ENCODE data around the gene ERBB3.

The ERBB3 gene

DNA sequence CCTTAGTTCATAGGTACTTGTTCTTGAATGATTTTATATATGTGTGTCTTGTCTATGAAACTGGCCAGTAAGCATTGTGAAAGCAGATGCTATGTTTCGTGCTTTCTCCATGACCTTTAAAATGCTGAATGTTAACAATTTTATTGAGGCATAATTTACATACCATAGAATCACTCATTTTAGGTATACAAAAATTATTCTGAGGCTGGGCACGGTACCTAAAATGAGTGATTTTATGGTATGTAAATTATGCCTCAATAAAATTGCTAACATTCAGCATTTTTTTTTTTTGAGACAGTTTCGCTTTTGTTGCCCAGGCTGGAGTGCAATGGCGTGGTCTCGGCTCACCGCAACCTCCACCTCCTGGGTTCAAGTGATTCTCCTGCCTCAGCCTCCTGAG lies 54.9 kb downstream of the ERBB3 start:
- DNase-seq (ENCODE audit: low read depth): no peak

DNA sequence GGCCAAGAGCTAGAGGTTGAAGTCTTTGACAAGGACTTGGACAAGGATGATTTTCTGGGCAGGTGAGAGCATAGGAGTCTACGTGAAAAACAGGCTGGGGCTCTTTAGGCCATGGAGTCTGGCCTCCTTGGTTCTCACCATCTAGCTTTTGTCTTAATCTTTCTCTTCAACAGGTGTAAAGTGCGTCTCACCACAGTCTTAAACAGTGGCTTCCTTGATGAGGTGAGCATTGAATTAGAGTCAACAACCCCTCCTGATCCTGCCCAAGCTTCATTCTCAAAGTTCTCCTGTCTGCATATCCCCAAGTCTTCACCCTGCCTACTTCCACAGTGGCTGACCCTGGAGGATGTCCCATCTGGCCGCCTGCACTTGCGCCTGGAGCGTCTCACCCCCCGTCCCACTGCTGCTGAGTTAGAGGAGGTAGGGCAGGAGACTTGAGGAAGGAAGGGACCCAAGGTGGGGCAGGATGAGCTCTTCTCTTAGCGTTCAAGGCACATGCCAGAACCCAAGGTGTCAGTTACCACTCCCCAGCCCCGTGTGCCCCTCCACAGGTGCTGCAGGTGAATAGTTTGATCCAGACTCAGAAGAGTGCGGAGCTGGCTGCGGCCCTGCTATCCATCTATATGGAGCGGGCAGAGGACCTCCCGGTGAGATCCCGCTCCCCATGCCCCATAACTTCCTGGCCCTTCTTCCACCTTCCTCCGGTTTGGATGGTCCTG lies 58.0 kb downstream of the ERBB3 start:
- no peak for DNase-seq (ENCODE audit: low read depth)

DNA sequence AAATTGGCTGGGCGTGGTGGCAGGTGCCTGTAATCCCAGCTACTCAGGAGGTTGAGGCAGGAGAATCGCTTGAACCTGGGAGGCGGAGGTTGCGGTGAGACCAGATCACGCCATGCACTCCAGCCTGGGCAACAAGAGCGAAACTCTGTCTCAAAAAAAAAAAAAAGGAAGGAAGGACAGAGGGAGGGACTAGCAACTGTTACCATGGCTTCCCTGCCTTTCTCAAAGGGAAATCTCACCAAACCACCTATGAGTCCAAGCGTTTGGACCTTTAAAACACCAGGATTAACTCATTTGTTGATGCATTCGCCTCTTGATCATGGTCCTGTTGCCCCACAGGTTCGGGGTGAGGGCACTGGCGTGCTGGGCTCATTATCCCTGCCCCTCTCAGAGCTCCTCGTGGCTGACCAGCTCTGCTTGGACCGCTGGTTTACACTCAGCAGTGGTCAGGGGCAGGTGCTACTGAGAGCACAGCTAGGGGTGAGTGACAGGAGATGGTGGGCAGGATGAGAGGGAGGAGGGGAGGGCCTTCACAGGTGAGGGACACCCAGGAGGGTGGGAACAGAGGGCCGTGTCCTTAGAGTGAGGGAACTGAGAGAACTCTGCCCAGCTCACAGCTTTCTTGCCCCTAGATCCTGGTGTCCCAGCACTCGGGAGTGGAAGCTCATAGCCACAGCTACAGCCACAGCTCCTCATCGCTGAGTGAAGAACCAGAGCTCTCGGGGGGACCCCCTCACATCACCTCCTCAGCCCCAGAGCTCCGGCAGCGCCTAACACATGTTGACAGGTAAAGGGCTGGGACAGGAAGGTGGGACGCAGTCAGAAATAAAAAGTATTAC lies 62.2 kb downstream of the ERBB3 start:
- no peak for DNase-seq (ENCODE audit: low read depth)

DNA sequence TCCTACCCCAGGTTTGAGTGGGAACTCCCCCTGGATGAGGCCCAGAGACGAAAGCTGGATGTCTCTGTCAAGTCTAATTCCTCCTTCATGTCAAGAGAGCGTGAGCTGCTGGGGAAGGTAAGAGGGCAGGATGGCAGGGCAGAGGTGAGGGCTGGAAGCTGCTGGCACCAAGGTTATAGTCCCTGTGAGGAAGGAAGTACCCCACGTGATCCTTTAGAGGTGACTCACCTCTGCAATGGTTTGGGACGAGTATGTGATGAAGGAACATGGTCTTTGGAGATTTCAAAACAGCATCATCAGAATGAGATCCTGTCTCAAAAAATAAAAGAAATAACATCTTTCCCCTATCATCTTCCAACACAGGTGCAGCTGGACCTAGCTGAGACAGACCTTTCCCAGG lies 63.3 kb downstream of the ERBB3 start:
- DNase-seq (ENCODE audit: low read depth): no peak

GRCh38 chr12:56143870-56144269 lies 63.9 kb downstream of the ERBB3 start:
- DNase-seq (ENCODE audit: low read depth): no peak

DNA sequence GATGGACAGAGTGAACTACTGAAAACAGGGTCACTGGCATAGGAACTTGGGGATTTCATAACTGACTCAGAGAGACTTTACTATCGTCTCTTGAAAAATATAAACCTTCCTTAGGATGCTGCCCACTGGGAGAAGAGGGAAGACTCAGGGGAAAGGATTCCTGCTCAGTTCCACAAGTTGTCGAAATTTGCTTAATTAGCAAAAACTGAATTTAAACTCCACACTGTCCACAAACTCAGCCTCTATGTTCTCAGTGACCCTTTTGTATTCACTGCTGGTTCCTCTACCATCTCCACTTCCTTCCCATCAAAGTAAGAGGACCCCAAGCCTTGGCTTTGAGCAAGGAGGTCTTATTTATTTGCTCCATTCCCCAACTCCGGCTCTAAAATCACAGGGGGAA lies 65.3 kb downstream of the ERBB3 start:
- DNase-seq (ENCODE audit: low read depth): no peak

DNA sequence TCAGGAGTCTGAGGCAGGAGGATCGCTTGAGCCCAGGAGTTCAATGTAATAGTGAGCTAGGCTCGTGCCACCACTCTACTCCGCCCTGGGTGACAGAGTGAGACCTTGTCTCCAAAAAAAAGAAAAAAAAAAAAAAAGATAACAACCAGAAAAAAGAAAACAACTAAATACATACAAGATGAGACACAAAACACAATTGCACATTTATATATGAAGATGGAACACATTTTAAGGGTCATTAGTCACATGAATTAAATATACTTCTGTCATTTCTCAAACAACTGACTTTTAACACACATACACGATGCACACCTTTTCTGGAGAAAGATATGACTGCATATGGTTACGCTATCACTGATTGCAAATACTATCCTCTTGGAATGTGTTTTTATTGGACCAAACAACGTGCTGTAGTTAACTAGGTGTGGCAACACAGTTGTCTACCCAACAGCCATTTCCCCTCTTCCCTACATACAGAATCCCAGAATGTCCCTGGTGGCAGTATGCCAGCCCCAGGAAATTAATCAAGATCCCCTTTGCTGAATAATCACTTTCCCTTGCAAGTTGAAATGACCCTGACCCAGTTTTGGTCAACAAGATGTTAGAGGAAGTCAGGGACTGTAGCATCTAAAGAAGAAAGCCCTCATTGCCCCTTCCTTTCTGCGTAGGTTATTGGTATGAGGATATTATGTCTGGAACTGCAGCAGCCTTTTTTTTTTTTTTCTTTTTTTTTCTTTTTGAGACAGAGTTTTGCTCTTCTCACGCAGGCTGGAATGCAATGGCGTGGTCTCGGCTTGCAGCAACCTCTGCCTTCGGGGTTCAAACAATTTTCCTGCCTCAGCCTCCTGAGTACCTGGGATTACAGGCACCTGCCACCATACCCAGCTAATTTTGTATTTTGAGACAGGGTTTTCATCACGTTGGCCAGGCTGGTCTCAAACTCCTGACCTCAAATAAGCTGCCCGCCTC lies 66.8 kb downstream of the ERBB3 start:
- no peak for DNase-seq (ENCODE audit: low read depth)

- DNase-seq (ENCODE audit: low read depth): no peak
Observed at GRCh38 chr12:56150563-56150962, 70.6 kb downstream of the ERBB3 start.

DNA sequence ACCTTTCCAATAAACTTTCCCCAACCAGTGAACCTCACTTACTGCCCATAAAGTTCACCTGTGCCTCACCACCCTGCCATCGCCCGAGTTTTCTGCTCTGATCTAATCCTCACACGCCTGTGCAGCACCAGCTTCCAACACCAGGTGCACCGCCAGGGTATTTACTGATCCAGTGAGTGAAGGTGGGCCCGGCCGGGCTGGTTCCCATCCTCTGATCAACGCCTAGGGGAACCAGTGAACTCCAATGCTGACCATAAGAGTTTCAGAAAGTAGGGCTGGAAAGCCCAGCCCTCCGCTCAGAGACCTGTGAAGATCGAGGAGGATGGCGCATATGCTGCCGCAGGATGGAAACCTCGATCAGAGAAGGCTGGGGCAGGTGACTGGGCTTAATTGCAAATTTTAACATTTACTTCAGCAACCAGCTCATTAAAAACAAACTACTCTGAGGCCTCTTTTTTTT lies 71.7 kb downstream of the ERBB3 start:
- DNase-seq (ENCODE audit: low read depth): peak; percentile 55

DNA sequence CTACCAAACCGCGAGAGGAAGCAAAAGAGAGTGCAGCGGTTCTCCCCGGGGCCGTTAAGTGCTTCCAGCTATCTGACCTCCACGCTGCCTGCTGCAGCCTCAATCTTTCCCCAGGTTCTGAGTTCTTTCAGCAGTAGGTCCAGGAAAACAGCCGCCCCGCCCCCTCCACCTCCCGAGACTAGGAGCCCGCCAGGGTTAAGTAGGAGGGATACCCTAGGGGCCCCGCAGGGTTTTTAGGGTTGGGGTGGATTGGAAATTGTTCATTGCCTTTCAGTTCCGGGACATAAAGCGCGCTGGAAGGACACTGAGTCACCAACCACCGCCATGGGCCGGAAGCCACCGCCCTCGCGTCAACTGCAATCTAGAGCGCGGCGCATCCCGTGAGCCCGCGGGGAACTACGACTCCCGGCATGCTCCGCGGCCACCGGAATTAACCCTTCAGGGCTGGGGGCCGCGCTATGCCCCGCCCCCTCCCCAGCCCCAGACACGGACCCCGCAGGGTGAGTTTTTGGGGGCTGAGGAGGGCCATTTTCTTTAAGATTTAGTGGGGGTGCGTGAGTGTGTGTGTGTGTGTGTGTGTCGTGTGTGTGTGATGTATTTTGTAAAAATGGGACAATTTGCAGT lies 72.3 kb downstream of the ERBB3 start, which contains the start of gene MYL6B:
Gene MYL6B, plus strand, starts transcription at position 456 of the 624 bp plus-strand sequence. CDS start 1,332 bp downstream, outside the sequence.
- DNase-seq (ENCODE audit: low read depth): peak; percentile 91
